Measurements from ENCODE around the gene KLK4. TPM values are rescaled to one million over a fixed set of nuclear protein-coding genes. Genes with fewer than 3 reads are reported as not detected.
"Not testable (repeated sequence)": the region's sequence is repeated elsewhere in the genome, so short reads cannot be mapped to it uniquely, and the experiment has no call there.

KLK4 gene
- total RNA-seq, 1 donor from 2014 or later: not detected

DNA sequence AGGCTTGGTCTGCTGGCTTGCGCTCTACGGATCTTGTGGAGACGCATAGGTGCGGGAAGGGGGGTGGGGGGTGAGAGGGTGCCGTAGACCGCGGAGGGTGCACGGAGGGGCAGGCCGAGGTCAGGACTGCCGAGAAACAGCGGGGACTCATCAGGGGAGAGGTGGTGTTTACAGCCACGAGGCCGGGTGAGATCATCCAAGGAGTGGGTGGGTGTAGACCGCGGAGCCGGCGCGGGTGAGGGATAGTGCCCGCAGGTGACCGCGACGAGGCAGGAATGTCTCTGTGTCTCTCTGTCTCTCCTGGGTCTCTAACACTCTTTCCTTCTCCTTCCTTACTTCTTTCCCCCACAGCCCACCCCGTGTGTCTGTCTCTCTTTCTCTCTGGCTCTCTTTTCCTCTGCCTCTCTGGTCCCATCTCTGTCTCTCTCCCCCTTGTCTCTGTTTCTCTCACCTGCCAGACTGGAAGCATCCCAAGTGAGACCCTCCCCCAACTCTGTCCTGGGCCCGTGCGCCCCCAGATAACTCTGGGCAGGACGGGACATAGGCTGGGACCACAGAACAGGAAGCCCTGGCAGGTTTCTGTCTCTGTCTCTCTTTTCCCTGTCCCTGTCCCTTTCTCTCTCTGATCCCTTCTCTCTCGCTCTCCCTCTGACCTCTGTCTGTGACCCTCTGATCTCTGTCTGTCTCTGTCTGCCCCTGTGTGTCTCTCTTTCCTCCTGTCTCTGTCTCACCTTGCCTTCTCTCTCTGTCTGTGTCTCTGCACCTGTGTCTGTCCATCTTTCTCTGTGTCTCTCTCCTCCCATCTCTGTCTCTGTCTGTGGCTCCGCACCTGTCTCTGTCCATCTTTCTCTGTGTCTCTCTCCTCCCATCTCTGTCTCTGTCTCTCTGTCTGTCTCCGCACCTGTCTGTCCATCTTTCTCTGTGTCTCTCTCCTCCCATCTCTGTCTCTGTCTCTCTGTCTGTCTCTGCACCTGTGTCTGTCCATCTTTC lies 1.8 kb upstream of the KLK4 start:
- no peak for DNase-seq

DNA sequence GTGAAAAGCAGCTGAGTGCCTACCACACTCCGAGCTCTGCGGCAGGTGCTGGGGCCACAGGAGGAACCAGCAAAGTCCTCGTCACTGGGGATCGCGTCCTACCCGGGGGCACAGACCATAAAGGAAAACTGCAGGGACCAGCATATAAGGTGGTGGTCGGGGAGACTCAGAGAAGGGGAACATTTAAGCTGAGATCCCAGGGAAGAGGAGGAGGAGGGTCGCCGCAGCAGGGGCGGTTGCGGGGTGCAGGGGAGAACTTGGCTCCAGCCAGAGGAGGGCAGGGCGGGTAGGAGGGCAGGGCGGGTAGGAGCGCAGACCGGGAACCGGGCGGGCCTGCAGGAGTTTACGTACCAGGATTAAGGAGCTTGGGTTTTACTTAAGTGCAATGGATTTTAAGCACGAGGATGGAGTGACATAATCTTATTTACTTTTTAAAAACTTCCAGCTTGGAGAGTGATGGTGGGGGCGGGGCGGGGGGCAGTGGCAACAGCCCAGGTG lies 956 bp upstream of the KLK4 start:
- DNase-seq: no peak

DNA sequence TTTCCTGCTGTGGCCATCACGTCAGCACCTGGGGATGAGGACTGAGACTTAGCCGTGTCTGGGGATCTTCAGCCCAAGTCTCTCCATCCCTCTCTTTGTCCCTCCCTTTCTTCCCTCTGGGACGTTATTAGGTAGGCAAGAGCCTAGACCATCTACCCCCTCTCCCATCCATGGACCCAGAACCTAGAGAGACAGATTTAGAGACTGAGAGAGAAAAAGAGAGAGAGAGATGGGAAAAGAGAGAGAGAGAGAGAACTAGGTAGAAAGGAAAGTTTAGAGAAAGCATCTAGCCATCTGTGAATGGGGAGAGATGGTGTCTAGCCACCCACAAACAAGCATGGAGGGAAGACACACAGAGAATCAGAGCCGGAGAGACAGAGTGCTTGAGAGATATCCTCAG lies 473 bp downstream of the KLK4 start:
- DNase-seq: no peak

DNA sequence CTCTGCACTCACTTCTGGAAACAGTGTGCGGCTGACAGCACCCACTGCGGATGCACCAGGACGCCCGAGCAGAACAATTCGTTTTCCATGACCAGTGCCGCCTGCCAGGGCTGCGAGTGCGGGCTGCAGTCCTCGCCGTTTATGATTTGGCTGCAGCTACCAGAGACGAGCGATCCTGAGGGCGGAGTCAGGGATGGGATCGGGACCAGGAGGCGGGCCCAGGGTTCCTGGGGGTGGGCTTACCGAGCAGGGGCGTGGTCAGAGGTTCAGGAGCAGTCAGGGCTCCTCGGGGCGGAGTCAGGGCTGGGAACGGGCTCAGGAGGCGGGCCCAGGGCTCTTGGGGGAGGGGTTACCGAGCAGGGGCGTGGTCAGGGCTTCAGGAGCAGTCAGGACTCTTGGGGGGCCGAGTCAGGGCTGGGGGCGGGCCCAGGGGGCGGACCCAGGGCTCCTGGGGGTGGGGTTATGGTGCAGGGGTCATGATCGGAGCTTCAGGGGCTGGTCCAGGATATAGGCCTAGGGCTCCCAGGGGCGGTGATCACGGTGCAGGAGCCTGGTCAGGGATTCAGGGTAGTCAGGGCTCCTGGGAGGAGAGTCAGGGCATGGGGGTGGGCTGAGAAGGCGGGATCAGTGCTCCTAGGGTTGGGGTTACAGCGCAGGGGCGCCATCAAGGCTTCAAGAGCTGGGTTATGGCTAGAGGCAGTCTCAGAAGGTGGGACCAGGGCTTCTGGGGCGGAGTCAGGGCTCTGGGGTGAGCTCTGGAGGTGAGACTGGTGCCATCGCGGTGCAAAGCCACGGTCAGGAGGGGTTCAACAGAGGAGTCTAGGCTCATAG lies 1.7 kb downstream of the KLK4 start:
- peak; percentile 20 for DNase-seq

DNA sequence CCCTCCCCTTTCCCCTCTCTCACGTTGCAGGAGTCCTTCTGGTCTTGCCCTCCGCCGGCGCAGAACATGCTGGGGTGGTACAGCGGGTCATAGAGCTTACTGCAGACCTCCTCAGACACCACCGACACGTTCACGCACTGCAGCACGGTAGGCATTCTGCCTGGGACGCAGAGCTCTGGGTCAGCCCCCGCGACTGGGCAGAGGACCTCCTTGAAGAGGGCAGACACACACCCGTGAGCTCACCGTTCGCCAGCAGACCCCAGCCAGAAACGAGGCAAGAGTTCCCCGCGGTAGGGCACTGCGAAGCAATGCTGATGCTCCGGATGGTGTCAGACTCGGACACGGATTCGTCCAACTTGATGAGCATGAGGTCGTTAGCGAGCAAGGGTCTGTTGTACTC lies 2.9 kb downstream of the KLK4 start:
- DNase-seq: no peak

DNA sequence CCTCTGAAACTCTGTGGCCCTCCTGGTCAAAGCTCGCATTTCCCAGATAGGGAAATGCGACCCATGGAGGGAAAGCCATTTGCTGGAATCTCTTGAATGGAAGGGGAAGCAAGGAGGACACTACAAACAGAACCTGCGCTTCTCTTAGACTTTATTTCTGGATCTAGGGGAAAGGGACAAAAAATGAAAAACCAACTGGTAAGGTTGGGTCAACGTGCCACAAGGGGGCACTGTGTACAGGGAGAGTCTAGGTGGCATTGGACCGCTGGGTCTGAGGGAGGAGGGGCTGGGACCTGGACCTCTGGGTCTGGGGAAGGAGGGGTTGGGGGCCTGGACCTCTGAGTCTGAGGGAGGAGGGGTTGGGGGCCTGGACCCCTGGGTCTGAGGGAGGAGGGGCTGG lies 5.0 kb downstream of the KLK4 start:
- DNase-seq: peak; percentile 11

DNA sequence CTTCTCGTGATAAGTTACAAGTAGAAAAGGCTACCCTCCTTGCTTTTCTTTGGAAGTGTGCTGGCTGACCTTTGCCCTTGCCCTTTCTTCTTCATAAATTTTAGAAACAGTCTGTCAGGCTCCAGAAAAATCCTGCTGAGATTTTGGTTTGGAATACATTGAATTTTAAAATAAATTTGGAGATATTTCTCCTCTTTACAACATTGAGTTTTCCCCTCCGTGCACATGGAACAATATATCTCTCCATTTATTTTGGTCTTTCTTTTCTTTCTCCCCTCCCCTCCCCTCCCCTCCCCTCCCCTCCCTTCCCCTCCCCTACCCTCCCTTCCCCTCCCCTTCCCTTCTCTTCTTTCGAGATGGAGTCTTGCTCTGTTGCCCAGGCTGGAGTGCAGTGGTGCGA lies 8.6 kb downstream of the KLK4 start:
- DNase-seq: no peak

DNA sequence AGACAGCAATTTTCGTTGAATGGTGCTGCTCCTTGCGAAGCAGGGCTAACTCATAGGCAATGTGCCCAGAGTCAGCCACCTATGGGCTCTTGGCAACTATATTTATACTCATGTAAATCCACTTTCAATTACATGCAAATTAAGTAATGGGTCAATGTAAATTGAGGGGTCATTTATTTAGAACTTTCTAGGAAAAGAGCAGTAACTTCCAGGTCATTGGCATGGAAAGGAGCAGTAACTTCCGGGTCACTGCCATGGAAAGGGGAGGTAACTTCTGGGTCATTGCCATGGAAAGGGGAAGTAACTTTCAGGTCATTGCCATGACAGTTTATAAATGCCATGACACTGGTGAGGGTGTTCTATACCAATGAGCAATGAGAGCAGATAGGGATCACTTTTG lies 11.6 kb downstream of the KLK4 start:
- no peak for DNase-seq

DNA sequence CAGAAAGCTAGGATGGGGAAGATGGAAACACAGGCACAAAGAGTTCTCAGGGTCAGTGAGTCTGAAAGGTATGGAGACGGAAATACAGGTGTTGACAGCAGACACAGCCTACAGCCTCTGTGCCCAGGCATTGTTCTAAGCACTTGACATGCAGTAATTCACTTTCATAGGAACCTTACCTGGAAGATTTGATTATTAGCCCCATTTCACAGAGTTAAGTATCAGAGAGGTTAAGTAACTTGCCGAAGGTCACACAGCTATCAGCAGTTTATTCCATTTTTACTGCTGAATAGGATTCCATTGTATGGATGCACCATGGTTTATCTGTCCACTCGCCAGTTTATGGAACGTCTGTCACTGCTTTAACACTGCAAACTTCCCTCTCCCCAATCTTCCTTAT lies 13.2 kb downstream of the KLK4 start:
- no peak for DNase-seq

DNA sequence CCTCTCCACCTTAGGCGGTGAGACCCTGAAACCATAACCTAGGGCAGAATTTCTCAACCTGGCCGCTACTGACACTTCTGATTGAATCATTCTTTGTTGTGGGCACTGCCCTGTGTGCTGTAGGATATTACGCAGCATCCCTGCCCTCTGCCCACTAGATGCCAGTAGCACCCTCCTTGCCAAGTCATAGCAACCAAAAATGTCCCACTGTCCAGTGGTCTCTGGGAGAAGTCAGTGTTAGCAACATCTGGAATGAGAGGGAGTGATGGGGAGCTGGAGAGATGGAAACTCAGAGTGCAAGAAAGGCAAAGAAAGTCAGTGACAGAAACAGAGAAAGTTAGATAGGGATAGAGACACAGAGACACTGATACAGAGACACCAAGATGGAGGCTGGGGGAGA lies 13.6 kb downstream of the KLK4 start:
- DNase-seq: no peak

DNA sequence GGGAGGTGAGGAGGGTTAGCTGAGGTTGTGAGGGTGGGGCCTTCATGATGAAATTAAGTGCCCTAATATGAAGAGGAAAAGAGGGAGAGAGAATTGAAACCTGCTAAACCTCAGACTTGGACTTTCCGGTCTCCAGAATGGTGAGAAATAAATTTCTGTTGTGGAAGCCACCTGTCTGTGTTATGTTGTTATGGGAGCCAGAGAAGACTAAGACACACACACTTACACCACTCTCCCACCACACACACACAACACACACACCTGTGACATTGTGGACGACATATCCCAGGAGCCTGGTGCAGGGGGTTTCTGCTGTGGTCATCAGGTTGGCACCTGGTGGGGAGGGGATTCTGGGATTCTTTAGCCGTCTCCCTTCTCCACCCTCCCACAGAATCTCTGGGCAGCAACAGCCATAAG lies 14.0 kb downstream of the KLK4 start:
- no peak for DNase-seq

DNA sequence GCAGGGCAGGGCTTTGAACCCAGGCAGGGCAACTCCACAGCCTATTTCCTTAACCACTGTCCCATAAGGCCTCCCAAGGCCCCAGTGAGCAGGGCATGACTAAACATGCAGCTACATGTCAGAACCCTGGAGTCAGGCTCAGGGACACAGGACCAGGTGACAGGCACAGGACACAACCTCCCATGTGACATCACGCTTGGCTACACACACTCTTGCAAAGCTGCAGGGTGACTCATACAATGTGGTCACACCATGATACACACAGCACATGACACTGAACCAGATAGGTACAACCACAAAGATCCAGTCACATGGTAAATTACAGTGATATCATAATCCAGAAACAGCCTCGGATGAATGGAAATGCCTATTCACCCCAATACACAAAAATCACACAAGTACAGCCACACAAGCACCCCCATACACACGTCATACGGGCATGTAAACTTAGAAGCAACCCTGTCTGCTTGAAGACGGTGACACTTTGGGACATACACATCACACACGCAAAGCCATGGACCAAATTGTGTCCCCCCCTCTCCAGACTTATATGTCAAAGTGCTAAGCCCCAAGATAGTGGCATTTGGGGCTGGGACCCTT lies 14.5 kb downstream of the KLK4 start:
- DNase-seq: no peak

DNA sequence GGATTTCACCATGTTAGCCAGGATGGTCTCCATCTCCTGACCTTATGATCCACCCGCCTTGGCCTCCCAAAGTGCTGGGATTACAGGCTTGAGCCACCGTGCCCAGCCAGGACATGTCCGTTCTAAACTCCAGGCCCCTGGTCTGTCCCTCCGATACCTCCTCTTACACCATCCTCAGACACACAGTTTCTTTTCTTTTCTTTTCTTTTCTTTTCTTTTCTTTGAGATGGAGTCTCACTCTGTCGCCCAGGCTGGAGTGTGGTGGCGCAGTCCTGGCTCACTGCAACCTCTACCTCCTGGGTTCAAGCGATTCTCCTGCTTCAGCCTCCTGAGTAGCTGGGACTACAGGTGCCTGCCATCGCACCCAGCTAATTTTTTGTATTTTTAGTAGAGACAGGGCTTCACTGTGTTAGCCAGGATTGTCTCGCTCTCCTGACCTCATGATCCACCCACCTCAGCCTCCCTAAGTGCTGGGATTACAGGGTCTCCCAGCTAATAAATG lies 15.1 kb downstream of the KLK4 start:
- not testable (repeated sequence) for DNase-seq

DNA sequence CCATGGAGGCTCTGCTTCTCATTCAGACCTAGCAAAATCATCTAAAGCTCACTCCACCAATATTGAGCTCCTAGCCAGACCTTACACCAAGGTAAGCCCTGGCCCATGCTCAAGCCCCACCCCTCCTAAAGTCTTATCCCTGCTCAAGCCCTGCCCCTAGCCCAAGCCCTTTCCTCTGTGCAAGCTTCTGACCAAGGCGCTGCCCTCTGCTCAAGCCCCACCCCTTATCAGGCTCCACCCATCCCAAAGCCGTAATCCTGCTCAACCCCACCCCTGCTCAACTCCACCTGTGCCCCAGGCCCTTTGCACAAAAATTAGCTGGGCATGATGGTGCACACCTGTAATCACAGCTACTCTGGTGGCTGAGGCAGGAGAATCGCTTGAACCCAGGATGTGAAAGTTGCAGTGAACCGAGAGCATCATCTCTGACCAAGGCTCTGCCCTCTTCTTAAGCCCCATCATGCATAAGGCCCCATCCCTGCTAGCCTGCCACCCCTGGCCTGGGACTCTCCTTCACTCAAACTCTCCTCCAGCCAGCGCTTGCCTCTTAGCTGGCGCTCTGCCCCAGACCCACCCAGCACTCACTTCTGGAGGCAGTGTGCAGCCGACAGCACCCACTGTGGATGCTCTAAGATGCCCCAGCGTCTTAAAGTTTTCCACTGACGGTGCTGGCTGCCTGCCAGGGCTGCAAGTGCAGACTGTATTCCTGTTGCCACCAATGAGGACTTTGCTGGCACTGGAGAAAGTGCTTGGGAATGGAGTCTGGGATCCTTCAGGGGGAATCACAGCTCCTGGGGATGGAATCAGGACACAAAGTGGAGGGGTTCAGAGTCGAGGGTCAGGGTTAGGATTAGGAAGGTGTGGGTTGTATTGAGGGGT lies 16.5 kb downstream of the KLK4 start:
- DNase-seq: no peak

DNA sequence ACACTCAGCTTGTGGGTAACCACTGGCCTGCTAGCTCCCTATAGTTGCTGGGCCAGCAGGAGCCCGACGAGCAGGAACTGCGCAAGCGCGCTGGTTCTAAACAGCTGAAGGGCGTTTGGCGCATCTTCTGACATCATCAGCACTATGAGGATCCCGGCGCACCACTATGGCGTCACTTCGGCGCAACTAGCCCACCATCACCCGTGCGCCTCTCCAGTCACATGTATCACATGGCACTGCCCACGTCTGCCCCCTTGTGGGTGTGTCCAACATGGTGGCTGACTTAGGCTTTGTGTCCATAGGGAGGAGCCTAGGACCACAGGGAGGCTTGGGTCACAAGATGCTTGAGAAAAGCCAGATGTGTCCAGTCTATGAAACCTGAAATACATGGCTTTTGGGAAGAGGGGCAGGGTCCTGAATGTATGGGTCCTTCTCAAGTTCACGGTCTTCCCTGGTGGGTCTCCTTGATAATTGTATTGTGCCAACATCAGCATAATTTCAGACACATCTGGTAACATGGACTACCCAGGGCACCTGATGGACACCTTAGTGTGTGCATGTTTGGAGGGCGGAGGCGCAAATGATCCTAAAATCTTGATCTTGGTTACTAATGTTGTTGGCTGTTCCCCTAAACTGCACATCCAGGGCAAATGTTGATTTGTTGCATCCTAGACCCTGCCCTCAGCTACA lies 18.0 kb downstream of the KLK4 start:
- no peak for DNase-seq

DNA sequence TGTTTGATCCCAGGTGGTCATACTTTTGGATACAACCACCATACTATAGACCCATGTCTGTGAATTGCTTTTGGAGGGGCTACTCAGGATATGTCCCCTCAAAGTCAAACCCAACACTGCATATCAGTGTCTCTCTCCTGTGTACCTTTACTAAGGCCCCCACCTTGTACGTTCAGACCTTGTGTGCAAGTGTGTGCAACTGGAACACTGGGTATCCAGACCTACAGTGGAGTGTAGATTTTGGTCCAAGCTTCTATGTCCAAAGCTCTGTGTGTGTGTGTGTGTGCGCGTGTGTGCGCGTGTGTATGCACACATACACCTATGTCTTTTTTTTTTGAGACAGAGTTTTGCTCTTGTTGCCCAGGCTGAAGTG lies 20.0 kb downstream of the KLK4 start:
- no peak for DNase-seq

DNA sequence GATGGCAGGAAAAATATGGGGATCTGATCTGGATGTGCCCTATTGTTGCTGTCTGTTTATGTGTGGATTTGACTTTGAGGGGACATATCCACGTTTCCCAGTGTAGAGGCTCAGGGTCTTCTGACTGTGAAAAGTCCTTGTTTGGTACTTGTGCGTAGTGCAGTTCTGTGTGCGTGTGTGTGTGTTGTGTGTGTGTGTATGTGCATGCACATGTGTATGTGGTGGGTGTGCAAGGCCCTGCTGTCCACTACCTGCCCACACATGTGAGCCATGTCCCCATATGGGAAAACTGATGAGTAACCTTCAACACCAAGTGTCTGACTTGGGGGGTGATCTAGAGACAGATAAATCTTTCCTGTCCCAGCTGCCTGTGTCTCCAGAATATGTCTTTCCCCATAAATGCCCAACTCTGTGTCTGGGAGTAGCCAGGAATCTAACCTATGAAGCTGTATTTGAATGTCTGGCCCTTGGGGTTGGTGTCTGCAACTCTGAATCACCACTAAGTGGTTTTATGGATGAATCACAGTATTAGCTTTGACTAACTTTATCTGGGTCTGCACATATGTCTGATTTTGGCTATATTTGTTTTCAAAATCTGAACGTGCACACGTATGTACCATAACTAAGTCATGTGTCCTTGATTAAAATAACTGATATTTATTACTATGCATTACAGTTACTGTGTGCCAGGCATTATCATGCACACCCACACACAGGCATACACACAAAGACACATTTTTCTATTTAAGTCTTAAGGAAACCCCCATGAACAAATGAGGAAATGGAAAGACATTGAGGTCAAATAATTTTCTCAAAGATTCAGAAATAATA lies 20.6 kb downstream of the KLK4 start:
- no peak for DNase-seq

DNA sequence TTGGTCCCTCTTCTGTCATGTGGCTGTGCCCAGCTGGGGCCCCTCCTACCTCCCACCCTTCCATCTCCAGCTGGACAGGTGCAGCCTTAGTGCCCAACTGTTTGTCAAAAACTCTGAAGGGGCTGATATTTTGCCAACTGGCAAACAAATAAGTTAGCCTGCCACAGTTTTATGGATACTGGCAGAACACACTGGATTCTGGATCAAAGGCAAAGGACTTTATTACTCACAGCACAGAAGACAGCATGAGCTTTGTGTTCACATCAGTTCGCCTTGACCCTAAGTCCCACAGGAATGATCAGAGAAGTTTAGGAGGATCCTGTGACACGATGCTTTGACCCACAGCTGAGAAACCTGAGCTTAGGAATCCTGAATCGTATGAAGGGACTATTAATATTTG lies 21.6 kb downstream of the KLK4 start:
- DNase-seq: no peak

DNA sequence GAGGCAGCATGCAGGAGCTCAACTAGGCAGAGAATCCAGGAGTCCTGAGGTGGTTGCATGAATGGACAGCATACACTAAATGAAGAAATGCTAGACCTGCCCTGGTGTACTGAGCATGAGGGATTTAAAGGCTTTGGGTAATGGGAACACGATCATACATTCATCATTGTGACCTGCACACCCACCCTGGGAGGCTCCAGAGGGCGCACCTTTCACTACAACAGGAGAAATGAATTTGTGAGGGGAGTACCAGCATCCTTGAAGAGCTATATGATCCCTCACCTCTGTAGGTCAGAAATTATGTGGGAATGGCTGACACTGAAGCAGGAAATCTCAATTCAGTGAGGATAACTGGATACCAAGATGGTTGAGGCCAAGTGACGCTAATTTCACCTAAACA lies 29.0 kb downstream of the KLK4 start:
- no peak for DNase-seq

DNA sequence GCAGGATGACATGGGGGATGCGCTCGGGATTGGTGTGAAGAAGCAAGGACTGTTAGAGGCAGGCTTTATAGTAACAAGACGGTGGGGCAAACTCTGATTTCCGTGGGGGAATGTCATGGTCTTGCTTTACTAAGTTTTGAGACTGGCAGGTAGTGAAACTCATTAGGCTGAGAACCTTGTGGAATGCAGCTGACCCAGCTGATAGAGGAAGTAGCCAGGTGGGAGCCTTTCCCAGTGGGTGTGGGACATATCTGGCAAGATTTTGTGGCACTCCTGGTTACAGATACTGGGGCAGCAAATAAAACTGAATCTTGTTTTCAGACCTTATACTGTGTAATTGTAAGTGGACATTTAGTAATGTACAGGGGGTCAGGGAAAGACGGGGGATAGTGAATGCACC lies 31.0 kb downstream of the KLK4 start:
- DNase-seq: no peak
